GM23338 (cell line): ENCODE data around the gene KEL. TPM values are rescaled to one million over a fixed set of nuclear protein-coding genes. Genes with fewer than 3 reads are reported as not detected.

ENCODE experiments used
- ATAC-seq: fragments of 200-7000 bp; cut with Tn5 transposase; 3 replicates; pipeline ENCODE4 v1.9.1; 2020
- DNase-seq: peaks from one replicate; pipeline ENCODE4 v3.0.0-alpha.2; 2015; ENCODE audit warnings: low spot score
- H2AFZ ChIP-seq: fragments of 200-600 bp; sonication (generic); 2 replicates; pipeline ENCODE4 v1.8.0; 2016; ENCODE audit warnings: antibody characterized with exemption, mild to moderate bottlenecking, moderate library complexity
- H3F3A ChIP-seq: fragments of 200-600 bp; sonication (generic); replicated peaks from 2 replicates; pipeline ENCODE4 v1.8.0; 2017; ENCODE audit warnings: antibody characterized with exemption, mixed run types, low read depth
- H3K27ac ChIP-seq: fragments of 200-600 bp; sonication (generic); 2 replicates; pipeline ENCODE4 v1.6.1; 2016; ENCODE audit warnings: low read depth
- H3K27me3 ChIP-seq: fragments of 200-600 bp; sonication (generic); 2 replicates; pipeline ENCODE4 v1.8.0; 2016; ENCODE audit warnings: mild to moderate bottlenecking, mixed run types, moderate library complexity; ENCODE audit not compliant: insufficient read depth
- H3K36me3 ChIP-seq: fragments of 200-600 bp; sonication (generic); 2 replicates; pipeline ENCODE4 v1.8.0; 2016; ENCODE audit warnings: mild to moderate bottlenecking; ENCODE audit not compliant: insufficient read depth
- H3K4me1 ChIP-seq: fragments of 200-600 bp; sonication (generic); 2 replicates; pipeline ENCODE4 v1.8.0; 2016; ENCODE audit warnings: mild to moderate bottlenecking, moderate library complexity; ENCODE audit not compliant: insufficient read depth
- H3K4me2 ChIP-seq: fragments of 200-600 bp; sonication (generic); 2 replicates; pipeline ENCODE4 v1.7.1; 2017; ENCODE audit warnings: mixed run types
- H3K4me3 ChIP-seq: fragments of 200-600 bp; sonication (generic); 2 replicates; pipeline ENCODE4 v1.6.1; 2016; ENCODE audit warnings: mixed run types
- H3K79me2 ChIP-seq: fragments of 200-600 bp; sonication (generic); replicated peaks from 2 replicates; pipeline ENCODE4 v1.8.0; 2017; ENCODE audit warnings: mild to moderate bottlenecking; ENCODE audit not compliant: insufficient read depth
- H3K9me2 ChIP-seq: fragments of 200-600 bp; sonication (generic); 2 replicates; pipeline ENCODE4 v1.8.0; 2017; ENCODE audit not compliant: insufficient read depth
- H4K20me1 ChIP-seq: fragments of 200-600 bp; sonication (generic); replicated peaks from 2 replicates; pipeline ENCODE4 v1.8.0; 2017; ENCODE audit warnings: mild to moderate bottlenecking; ENCODE audit not compliant: insufficient read depth
- H3K27ac Mint-ChIP-seq: 2 replicates; pipeline ENCODE4 v1.8.0; 2020; ENCODE audit warnings: inconsistent platforms, mild to moderate bottlenecking, moderate library complexity, mixed read lengths
- H3K27me3 Mint-ChIP-seq: 3 replicates; pipeline ENCODE4 v1.8.0; 2022; ENCODE audit warnings: low read depth, mild to moderate bottlenecking, moderate library complexity, mixed read lengths, inconsistent platforms; ENCODE audit not compliant: insufficient read depth, poor library complexity
- H3K36me3 Mint-ChIP-seq: 3 replicates; pipeline ENCODE4 v1.8.0; 2021; ENCODE audit warnings: low read depth, mild to moderate bottlenecking, inconsistent platforms, moderate library complexity, mixed read lengths
- H3K4me1 Mint-ChIP-seq: 3 replicates; pipeline ENCODE4 v1.8.0; 2020; ENCODE audit warnings: mild to moderate bottlenecking, inconsistent platforms, mixed read lengths
- H3K4me3 Mint-ChIP-seq: 3 replicates; pipeline ENCODE4 v1.8.0; 2021; ENCODE audit warnings: moderate library complexity, mild to moderate bottlenecking, inconsistent platforms, mixed read lengths
- H3K9me3 Mint-ChIP-seq: 3 replicates; pipeline ENCODE4 v1.8.0; 2020; ENCODE audit warnings: moderate library complexity, mild to moderate bottlenecking, inconsistent platforms, mixed read lengths
- CREB1 ChIP-seq: fragments of 250-450 bp; sonication (Bioruptor Pico); IDR thresholded peaks from 2 replicates; pipeline ENCODE4 v1.5.0; 2020; ENCODE audit warnings: low read depth, mild to moderate bottlenecking, moderate library complexity
- EZH2 ChIP-seq: fragments of 200-600 bp; sonication (generic); IDR thresholded peaks from one replicate; pipeline ENCODE4 v1.8.0; 2017; ENCODE audit warnings: antibody characterized with exemption, mild to moderate bottlenecking, low read depth; ENCODE audit not compliant: unreplicated experiment
- EZH2phosphoT487 ChIP-seq: fragments of 200-600 bp; sonication (generic); IDR thresholded peaks from one replicate; pipeline ENCODE4 v1.8.1; 2018; ENCODE audit warnings: antibody characterized with exemption; ENCODE audit not compliant: unreplicated experiment
- JUNB ChIP-seq: IDR thresholded peaks from one replicate; pipeline ENCODE4 v1.6.1; 2016; ENCODE audit warnings: antibody characterized with exemption; ENCODE audit not compliant: unreplicated experiment
- NANOG ChIP-seq: IDR thresholded peaks from 2 replicates; pipeline ENCODE4 v1.6.1; 2016; ENCODE audit warnings: antibody characterized with exemption, borderline replicate concordance
- POLR2AphosphoS5 ChIP-seq: IDR thresholded peaks from 2 replicates; pipeline ENCODE4 v1.6.1; 2016; ENCODE audit warnings: antibody characterized with exemption, low read depth
- STAT1 ChIP-seq: IDR thresholded peaks from one replicate; pipeline ENCODE4 v1.6.1; 2016; ENCODE audit warnings: antibody characterized with exemption; ENCODE audit not compliant: unreplicated experiment
- ZNF114 ChIP-seq: fragments of 250-450 bp; sonication (Bioruptor Pico); IDR thresholded peaks from 2 replicates; pipeline ENCODE4 v1.5.0; 2020; ENCODE audit warnings: mild to moderate bottlenecking, moderate library complexity
- ZNF331 ChIP-seq: fragments of 250-450 bp; sonication (Bioruptor Pico); IDR thresholded peaks from 2 replicates; pipeline ENCODE4 v1.5.0; 2020; ENCODE audit warnings: low read depth, mild to moderate bottlenecking, moderate library complexity
- polyA plus RNA-seq: library from polyadenylated mRNA; unstranded; fragments of >200 nt; fragmentation: Nextera tagmentation; extraction: Ambion mirVana; gene quantifications from 2 replicates; pipeline ENCODE4 v1.2.1, GENCODE V29; 2016
- total RNA-seq: library from RNA; depleted of rRNA; stranded (reverse); fragments of >200 nt; shearing (Covaris generic); gene quantifications from 2 replicates; pipeline ENCODE4 v1.2.3, GENCODE V29; 2014
- TF ChIP-seq, protein P1 (sequence below): IDR thresholded peaks from 2 replicates; pipeline ENCODE4 v1.6.1; 2016; ENCODE audit warnings: antibody characterized with exemption
- TF ChIP-seq, protein P2 (sequence below): fragments of 250-450 bp; sonication (Bioruptor Pico); IDR thresholded peaks from 2 replicates; pipeline ENCODE4 v1.5.0; 2020; ENCODE audit warnings: mild to moderate bottlenecking, moderate library complexity

The KEL gene
- total and polyA plus RNA-seq, 2 experiments from 2014 or later, result 1.2 to 3.6 TPM

DNA sequence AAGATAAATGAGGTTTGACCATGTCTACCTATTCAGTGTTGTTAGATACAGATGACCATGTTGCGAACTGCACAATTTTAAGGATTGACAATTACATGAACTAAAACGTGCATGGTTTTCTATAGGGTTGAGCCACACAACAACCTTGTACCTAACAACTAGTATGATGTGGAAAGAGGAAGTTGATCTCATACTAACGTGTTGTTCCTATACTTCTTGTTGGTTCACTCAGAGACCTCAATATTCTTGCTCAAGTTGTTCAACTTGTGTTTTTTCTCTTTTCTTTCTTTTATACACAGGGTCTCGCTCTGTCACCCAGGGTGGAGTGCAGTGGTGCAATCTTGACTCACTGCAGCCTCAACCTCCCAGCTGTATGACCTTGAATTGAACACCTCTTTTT is 6.1 kb upstream of the KEL start:
- ATAC-seq (no peak), DNase-seq (no peak)
- Histone ChIP-seq H4K20me1 (no peaks in the 10 kb centered on the region), H3K36me3 (no peaks in the 10 kb centered on the region), H2AFZ (no peak overlapping the region), H3F3A (no peaks in the 10 kb centered on the region), H3K4me3 (no peak overlapping the region), H3K4me2 (no peak overlapping the region), H3K27me3 (no peaks in the 10 kb centered on the region), H3K27ac (no peak overlapping the region), H3K4me1 (no peaks in the 10 kb centered on the region), H3K79me2 (no peaks in the 10 kb centered on the region), H3K9me2 (0 out of 2 replicates have a peak, but pooled peaks cover 4% of the 10 kb centered on the region)
- H3K27me3 Mint-ChIP-seq, result peaks cover 7% of the 10 kb centered on the region
- no peak overlapping the region for H3K27ac Mint-ChIP-seq
- no peaks in the 10 kb centered on the region for H3K9me3 Mint-ChIP-seq
- no peak overlapping the region for H3K4me3 Mint-ChIP-seq
- TF ChIP-seq EZH2 (no peak), ZNF331 (CRISPR knock-in tag) (no peak), STAT1 (no peak), CREB1 (no peak), ZNF114 (CRISPR knock-in tag) (no peak), JUNB (no peak), POLR2AphosphoS5 (no peak), NANOG (no peak), EZH2phosphoT487 (no peak)
- TF ChIP-seq, protein P1, sequence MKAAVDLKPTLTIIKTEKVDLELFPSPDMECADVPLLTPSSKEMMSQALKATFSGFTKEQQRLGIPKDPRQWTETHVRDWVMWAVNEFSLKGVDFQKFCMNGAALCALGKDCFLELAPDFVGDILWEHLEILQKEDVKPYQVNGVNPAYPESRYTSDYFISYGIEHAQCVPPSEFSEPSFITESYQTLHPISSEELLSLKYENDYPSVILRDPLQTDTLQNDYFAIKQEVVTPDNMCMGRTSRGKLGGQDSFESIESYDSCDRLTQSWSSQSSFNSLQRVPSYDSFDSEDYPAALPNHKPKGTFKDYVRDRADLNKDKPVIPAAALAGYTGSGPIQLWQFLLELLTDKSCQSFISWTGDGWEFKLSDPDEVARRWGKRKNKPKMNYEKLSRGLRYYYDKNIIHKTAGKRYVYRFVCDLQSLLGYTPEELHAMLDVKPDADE, result no peak
- TF ChIP-seq, protein P2, sequence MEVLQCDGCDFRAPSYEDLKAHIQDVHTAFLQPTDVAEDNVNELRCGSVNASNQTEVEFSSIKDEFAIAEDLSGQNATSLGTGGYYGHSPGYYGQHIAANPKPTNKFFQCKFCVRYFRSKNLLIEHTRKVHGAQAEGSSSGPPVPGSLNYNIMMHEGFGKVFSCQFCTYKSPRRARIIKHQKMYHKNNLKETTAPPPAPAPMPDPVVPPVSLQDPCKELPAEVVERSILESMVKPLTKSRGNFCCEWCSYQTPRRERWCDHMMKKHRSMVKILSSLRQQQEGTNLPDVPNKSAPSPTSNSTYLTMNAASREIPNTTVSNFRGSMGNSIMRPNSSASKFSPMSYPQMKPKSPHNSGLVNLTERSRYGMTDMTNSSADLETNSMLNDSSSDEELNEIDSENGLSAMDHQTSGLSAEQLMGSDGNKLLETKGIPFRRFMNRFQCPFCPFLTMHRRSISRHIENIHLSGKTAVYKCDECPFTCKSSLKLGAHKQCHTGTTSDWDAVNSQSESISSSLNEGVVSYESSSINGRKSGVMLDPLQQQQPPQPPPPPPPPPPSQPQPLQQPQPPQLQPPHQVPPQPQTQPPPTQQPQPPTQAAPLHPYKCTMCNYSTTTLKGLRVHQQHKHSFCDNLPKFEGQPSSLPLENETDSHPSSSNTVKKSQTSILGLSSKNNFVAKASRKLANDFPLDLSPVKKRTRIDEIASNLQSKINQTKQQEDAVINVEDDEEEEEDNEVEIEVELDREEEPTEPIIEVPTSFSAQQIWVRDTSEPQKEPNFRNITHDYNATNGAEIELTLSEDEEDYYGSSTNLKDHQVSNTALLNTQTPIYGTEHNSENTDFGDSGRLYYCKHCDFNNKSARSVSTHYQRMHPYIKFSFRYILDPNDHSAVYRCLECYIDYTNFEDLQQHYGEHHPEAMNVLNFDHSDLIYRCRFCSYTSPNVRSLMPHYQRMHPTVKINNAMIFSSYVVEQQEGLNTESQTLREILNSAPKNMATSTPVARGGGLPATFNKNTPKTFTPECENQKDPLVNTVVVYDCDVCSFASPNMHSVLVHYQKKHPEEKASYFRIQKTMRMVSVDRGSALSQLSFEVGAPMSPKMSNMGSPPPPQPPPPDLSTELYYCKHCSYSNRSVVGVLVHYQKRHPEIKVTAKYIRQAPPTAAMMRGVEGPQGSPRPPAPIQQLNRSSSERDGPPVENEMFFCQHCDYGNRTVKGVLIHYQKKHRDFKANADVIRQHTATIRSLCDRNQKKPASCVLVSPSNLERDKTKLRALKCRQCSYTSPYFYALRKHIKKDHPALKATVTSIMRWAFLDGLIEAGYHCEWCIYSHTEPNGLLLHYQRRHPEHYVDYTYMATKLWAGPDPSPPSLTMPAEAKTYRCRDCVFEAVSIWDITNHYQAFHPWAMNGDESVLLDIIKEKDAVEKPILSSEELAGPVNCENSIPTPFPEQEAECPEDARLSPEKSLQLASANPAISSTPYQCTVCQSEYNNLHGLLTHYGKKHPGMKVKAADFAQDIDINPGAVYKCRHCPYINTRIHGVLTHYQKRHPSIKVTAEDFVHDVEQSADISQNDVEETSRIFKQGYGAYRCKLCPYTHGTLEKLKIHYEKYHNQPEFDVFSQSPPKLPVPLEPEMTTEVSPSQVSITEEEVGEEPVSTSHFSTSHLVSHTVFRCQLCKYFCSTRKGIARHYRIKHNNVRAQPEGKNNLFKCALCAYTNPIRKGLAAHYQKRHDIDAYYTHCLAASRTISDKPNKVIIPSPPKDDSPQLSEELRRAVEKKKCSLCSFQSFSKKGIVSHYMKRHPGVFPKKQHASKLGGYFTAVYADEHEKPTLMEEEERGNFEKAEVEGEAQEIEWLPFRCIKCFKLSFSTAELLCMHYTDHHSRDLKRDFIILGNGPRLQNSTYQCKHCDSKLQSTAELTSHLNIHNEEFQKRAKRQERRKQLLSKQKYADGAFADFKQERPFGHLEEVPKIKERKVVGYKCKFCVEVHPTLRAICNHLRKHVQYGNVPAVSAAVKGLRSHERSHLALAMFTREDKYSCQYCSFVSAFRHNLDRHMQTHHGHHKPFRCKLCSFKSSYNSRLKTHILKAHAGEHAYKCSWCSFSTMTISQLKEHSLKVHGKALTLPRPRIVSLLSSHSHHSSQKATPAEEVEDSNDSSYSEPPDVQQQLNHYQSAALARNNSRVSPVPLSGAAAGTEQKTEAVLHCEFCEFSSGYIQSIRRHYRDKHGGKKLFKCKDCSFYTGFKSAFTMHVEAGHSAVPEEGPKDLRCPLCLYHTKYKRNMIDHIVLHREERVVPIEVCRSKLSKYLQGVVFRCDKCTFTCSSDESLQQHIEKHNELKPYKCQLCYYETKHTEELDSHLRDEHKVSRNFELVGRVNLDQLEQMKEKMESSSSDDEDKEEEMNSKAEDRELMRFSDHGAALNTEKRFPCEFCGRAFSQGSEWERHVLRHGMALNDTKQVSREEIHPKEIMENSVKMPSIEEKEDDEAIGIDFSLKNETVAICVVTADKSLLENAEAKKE, result no peak
- no peaks in the 10 kb centered on the region for H3K36me3 Mint-ChIP-seq
- H3K4me1 Mint-ChIP-seq, result peaks cover under 1% of the 10 kb centered on the region; the same call in 1 of the 3 replicates
